Caco-2 (cell line): ENCODE data around the gene LAMB4. TPM values are rescaled to one million over a fixed set of nuclear protein-coding genes. Genes with fewer than 3 reads are reported as not detected.
A peak's percentile ranks its signal among the peaks of the same experiment; 100 is the strongest.

Experiments
- BruUV-seq: library from RNA; stranded (reverse); fragments of 400-500 nt; replicated peaks from 2 replicates; lab custom pipeline; 2021; lab: Mats Ljungman, UMichigan
- CTCF ChIA-PET: fragments of 300-600 bp; sonication (Branson Sonifier 250); formaldehyde crosslinking; loops from one replicate; lab custom pipeline; 2022; ENCODE audit warnings: antibody characterized with exemption; lab: Charles Lee
- POLR2A ChIA-PET: fragments of 300-600 bp; sonication (Branson Sonifier 250); formaldehyde crosslinking; loops from one replicate; lab custom pipeline; 2022; ENCODE audit warnings: antibody characterized with exemption; lab: Charles Lee
- DNase-seq, 2 experiments: peaks; one replicate each; pipeline versions ENCODE4 v3.0.0 to v3.0.0-alpha.2; 2020 to 2022
- H3K27me3 ChIP-seq: replicated peaks from 2 replicates; pipeline ENCODE4 v1.6.0; 2011; ENCODE audit warnings: low read length; ENCODE audit not compliant: control insufficient read depth, insufficient read depth
- H3K36me3 ChIP-seq: 2 replicates; pipeline ENCODE4 v1.5.1; 2011; ENCODE audit warnings: low read length; ENCODE audit not compliant: control insufficient read depth, insufficient read depth
- H3K4me1 ChIP-seq: fragments of 250-450 bp; sonication (Bioruptor Pico); 2 replicates; pipeline ENCODE4 v1.5.1; 2020; ENCODE audit warnings: mild to moderate bottlenecking
- H3K4me3 ChIP-seq: 2 replicates; pipeline ENCODE4 v1.5.1; 2011; ENCODE audit warnings: low read depth, mild to moderate bottlenecking, control low read depth, low read length
- H3K9me3 ChIP-seq: fragments of 250-450 bp; sonication (Bioruptor Pico); 2 replicates; pipeline ENCODE4 v1.5.1; 2020; ENCODE audit warnings: mild to moderate bottlenecking, moderate library complexity
- H3K27ac Mint-ChIP-seq: one replicate; pipeline ENCODE4 v1.8.0; 2022; ENCODE audit warnings: mixed read lengths; ENCODE audit not compliant: unreplicated experiment
- H3K27me3 Mint-ChIP-seq: one replicate; pipeline ENCODE4 v1.8.0; 2022; ENCODE audit warnings: mixed read lengths; ENCODE audit not compliant: insufficient read depth, unreplicated experiment
- H3K36me3 Mint-ChIP-seq: one replicate; pipeline ENCODE4 v1.8.0; 2022; ENCODE audit warnings: mild to moderate bottlenecking, mixed read lengths; ENCODE audit not compliant: insufficient read depth, unreplicated experiment
- H3K4me1 Mint-ChIP-seq: one replicate; pipeline ENCODE4 v1.8.0; 2022; ENCODE audit warnings: low read depth, mixed read lengths; ENCODE audit not compliant: unreplicated experiment
- H3K4me3 Mint-ChIP-seq: one replicate; pipeline ENCODE4 v1.8.0; 2022; ENCODE audit warnings: mild to moderate bottlenecking, moderate library complexity, mixed read lengths; ENCODE audit not compliant: unreplicated experiment
- H3K9me3 Mint-ChIP-seq: one replicate; pipeline ENCODE4 v1.8.0; 2022; ENCODE audit warnings: mixed read lengths; ENCODE audit not compliant: unreplicated experiment
- CTCF ChIP-seq, 2 experiments: fragments of 200-600 bp in 1 of 2; IDR thresholded peaks; 1 replicate in 1 of 2; 2 replicates in 1 of 2; pipeline versions ENCODE4 v1.5.1 to v1.8.0; 2011 to 2022; ENCODE audit warnings: antibody characterized with exemption in 1 of 2, control low read depth in 1 of 2, inconsistent platforms in 1 of 2, low read depth in 1 of 2, low read length in 1 of 2, mild to moderate bottlenecking in 1 of 2, moderate library complexity in 1 of 2; ENCODE audit not compliant: insufficient read depth in 1 of 2, severe bottlenecking in 1 of 2, unreplicated experiment in 1 of 2
- intact Hi-C: fragments of 100-400 bp; cut with micrococcal nuclease; formaldehyde crosslinking; loops from one replicate; pipeline ENCODE4 v1.10.0; 2022; ENCODE audit not compliant: unreplicated experiment
- total RNA-seq: library from RNA; stranded (reverse); gene quantifications from 2 replicates; pipeline ENCODE4 v1.2.3, GENCODE V29; 2022

The LAMB4 gene
- total RNA-seq, 1 experiment from 2014 or later = 0.52 TPM

DNA sequence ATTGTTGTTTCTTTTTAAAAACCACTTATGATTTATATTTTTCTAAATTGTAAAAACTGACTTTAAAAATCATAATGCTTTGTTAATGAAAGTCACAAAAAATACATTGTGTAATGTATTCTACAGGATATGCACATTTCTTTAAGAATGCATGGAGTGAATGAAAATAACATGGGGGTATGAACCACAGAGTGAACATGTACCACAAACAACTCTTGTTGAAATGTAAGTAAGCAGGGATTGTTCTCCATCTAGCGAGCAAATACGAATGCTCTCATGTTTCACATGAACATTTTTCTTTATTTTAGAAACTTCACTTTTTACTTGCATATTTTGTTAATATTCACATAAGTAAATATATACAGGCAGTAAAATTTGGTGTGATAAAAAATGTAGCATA, 35.6 kb upstream of the LAMB4 start:
- no peak for DNase-seq
- Mint-ChIP-seq H3K27me3 (no peaks in the 10 kb centered on the region), H3K27ac (no peak overlapping the region), H3K4me1 (peaks cover 6% of the 10 kb centered on the region), H3K36me3 (peaks cover 5% of the 10 kb centered on the region), H3K4me3 (no peak overlapping the region), H3K9me3 (peaks cover 9% of the 10 kb centered on the region)
- no peaks in the 10 kb centered on the region for H3K27me3 ChIP-seq
- no TSS peak for BruUV-seq
- H3K9me3 ChIP-seq = no peaks in the 10 kb centered on the region
- POLR2A ChIA-PET = no interaction called here
- H3K36me3 ChIP-seq = no peaks in the 10 kb centered on the region; the same call in 1 of the 2 replicates
- CTCF ChIA-PET = no interaction called here
- H3K4me1 ChIP-seq = no peaks in the 10 kb centered on the region
- H3K4me3 ChIP-seq = no peak overlapping the region
- intact Hi-C loops = no loop called here
- TF ChIP-seq CTCF (IDR thresholded peaks at IDR 0.05; ENCODE audit: insufficient read depth in 1 of 2, low read depth in 1 of 2, low read length in 1 of 2, severe bottlenecking in 1 of 2, unreplicated experiment in 1 of 2) = no peak

DNA sequence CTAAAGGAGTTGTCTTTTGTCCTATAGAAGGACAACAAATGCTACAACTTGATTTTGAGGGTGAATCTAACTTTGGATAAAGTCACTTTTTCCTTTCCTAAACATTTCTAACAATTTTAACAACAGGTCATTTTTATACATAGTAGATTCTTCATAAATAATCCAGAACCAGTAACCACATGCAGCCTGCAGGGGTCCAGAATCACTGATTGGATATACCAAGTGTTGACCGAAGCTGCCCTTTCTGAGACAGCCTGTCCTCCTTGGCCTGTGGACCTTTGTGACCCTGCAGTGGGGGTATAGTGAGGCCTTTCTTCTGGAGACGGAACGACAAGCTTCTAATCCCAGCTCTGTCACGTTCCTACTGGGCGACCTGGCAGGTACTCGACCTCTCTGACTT, 34.8 kb upstream of the LAMB4 start:
- peak in 1 of 2 experiments; percentile 13 for DNase-seq
- H3K27me3 ChIP-seq = no peaks in the 10 kb centered on the region
- CTCF ChIA-PET = no interaction called here
- peaks cover 5% of the 10 kb centered on the region for H3K36me3 Mint-ChIP-seq
- TF ChIP-seq CTCF (IDR thresholded peaks at IDR 0.05; ENCODE audit: insufficient read depth in 1 of 2, low read depth in 1 of 2, low read length in 1 of 2, severe bottlenecking in 1 of 2, unreplicated experiment in 1 of 2) = no peak
- no peaks in the 10 kb centered on the region; the same call in 1 of the 2 replicates for H3K36me3 ChIP-seq
- H3K9me3 Mint-ChIP-seq = peaks cover 9% of the 10 kb centered on the region
- H3K4me3 Mint-ChIP-seq = no peak overlapping the region
- no peaks in the 10 kb centered on the region for H3K9me3 ChIP-seq
- no peaks in the 10 kb centered on the region for H3K4me1 ChIP-seq
- peaks cover 6% of the 10 kb centered on the region for H3K4me1 Mint-ChIP-seq
- BruUV-seq = no TSS peak
- intact Hi-C loops = no loop called here
- H3K4me3 ChIP-seq = no peak overlapping the region
- no peak overlapping the region for H3K27ac Mint-ChIP-seq
- POLR2A ChIA-PET = no interaction called here
- H3K27me3 Mint-ChIP-seq = no peaks in the 10 kb centered on the region

- no peak overlapping the region for H3K27ac Mint-ChIP-seq
- BruUV-seq = no TSS peak
- Histone ChIP-seq H3K4me1 (no peaks in the 10 kb centered on the region), H3K4me3 (no peak overlapping the region), H3K27me3 (no peaks in the 10 kb centered on the region), H3K36me3 (no peaks in the 10 kb centered on the region; the same call in 1 of the 2 replicates), H3K9me3 (no peaks in the 10 kb centered on the region)
- peaks cover 6% of the 10 kb centered on the region for H3K4me1 Mint-ChIP-seq
- no peak for TF ChIP-seq CTCF (IDR thresholded peaks at IDR 0.05; ENCODE audit: insufficient read depth in 1 of 2, low read depth in 1 of 2, low read length in 1 of 2, severe bottlenecking in 1 of 2, unreplicated experiment in 1 of 2)
- H3K27me3 Mint-ChIP-seq = no peaks in the 10 kb centered on the region
- no peak overlapping the region for H3K4me3 Mint-ChIP-seq
- H3K9me3 Mint-ChIP-seq = peaks cover 9% of the 10 kb centered on the region
- CTCF ChIA-PET = no interaction called here
- intact Hi-C loops = no loop called here
- H3K36me3 Mint-ChIP-seq = peaks cover 5% of the 10 kb centered on the region
- no peak for DNase-seq
- POLR2A ChIA-PET = no interaction called here
These were observed 34.2 kb upstream of the LAMB4 start for GRCh38 chr7:108164342-108164741.
